Keratinocyte (primary cell): ENCODE results near the gene BCAS1. TPM values are rescaled to one million over a fixed set of nuclear protein-coding genes. Genes with fewer than 3 reads are reported as not detected.

ENCODE experiments used
- DNase-seq: peaks from one replicate; pipeline ENCODE4 v3.0.0-alpha.2; 2011; ENCODE audit warnings: low read depth, missing footprints, low spot score
- FAIRE-seq: peaks from 2 replicates; lab custom pipeline; 2011; peaks lifted over from hg19 to GRCh38; lab: Jason Lieb, UNC
- H2AFZ ChIP-seq: 2 replicates; pipeline ENCODE4 v1.6.0; 2012; ENCODE audit warnings: low read length, control low read depth, inconsistent platforms; ENCODE audit not compliant: control insufficient read depth
- H3K27ac ChIP-seq: 2 replicates; pipeline ENCODE4 v1.5.1; 2011; ENCODE audit warnings: low read length; ENCODE audit not compliant: control insufficient read depth, insufficient read depth
- H3K27me3 ChIP-seq: 3 replicates; pipeline ENCODE4 v1.6.0; 2011; ENCODE audit warnings: low read length; ENCODE audit not compliant: control insufficient read depth, insufficient read depth; ENCODE audit errors: extremely low read depth
- H3K36me3 ChIP-seq, 2 experiments: 2 replicates in 1 of 2; 3 replicates in 1 of 2; pipeline ENCODE4 v1.5.1; 2011; ENCODE audit warnings: low read length in 2 of 2, mild to moderate bottlenecking in 1 of 2; ENCODE audit not compliant: control insufficient read depth in 2 of 2, insufficient read depth in 2 of 2; ENCODE audit errors: extremely low read depth in 1 of 2
- H3K4me1 ChIP-seq: 3 replicates; pipeline ENCODE4 v1.5.1; 2011; ENCODE audit warnings: low read length; ENCODE audit not compliant: control insufficient read depth, insufficient read depth; ENCODE audit errors: extremely low read depth
- H3K4me2 ChIP-seq: 3 replicates; pipeline ENCODE4 v1.6.0; 2011; ENCODE audit warnings: low read depth, low read length; ENCODE audit not compliant: control insufficient read depth, insufficient read depth; ENCODE audit errors: extremely low read depth
- H3K4me3 ChIP-seq, 3 experiments: fragments of 200-600 bp in 1 of 3; sonication (generic) in 1 of 3; 2 replicates in 2 of 3; 3 replicates in 1 of 3; pipeline ENCODE4 v1.5.1; 2011 to 2016; ENCODE audit warnings: low read length in 3 of 3, mild to moderate bottlenecking in 3 of 3, control low read depth in 2 of 3, inconsistent platforms in 1 of 3, low read depth in 1 of 3, mixed read lengths in 1 of 3, mixed run types in 1 of 3, moderate library complexity in 1 of 3; ENCODE audit not compliant: control insufficient read depth in 2 of 3, insufficient read depth in 2 of 3; ENCODE audit errors: extremely low read depth in 1 of 3
- H3K79me2 ChIP-seq: 2 replicates; pipeline ENCODE4 v1.6.0; 2012; ENCODE audit warnings: low read length; ENCODE audit not compliant: control insufficient read depth, insufficient read depth
- H3K9ac ChIP-seq: 3 replicates; pipeline ENCODE4 v1.6.0; 2011; ENCODE audit warnings: low read length; ENCODE audit not compliant: control insufficient read depth, insufficient read depth; ENCODE audit errors: extremely low read depth
- H3K9me1 ChIP-seq: 3 replicates; pipeline ENCODE4 v1.6.0; 2011; ENCODE audit warnings: low read length; ENCODE audit not compliant: control insufficient read depth, insufficient read depth; ENCODE audit errors: extremely low read depth
- H3K9me3 ChIP-seq: 2 replicates; pipeline ENCODE4 v1.5.1; 2012; ENCODE audit warnings: low read depth, low read length; ENCODE audit not compliant: control insufficient read depth
- H4K20me1 ChIP-seq: 3 replicates; pipeline ENCODE4 v1.6.0; 2011; ENCODE audit warnings: low read length; ENCODE audit not compliant: control insufficient read depth, insufficient read depth; ENCODE audit errors: extremely low read depth
- CTCF ChIP-seq, 3 experiments: IDR thresholded peaks in 1 of 3; conservative IDR thresholded peaks in 1 of 3; optimal IDR thresholded peaks in 1 of 3; 2 replicates in 2 of 3; 3 replicates in 1 of 3; pipeline versions ENCODE3 to v1.5.1; 2011; ENCODE audit warnings: low read length in 3 of 3, mild to moderate bottlenecking in 3 of 3, moderate library complexity in 2 of 3, control low read depth in 1 of 3, inconsistent platforms in 1 of 3; ENCODE audit not compliant: insufficient read depth in 2 of 3; ENCODE audit errors: extremely low read depth in 1 of 3
- EZH2 ChIP-seq: IDR thresholded peaks from one replicate; pipeline ENCODE4 v1.6.1; 2012; ENCODE audit warnings: inconsistent platforms, mild to moderate bottlenecking, low read length, moderate library complexity
- dilution Hi-C: fragments of 300-500 bp; cut with MboI; formaldehyde crosslinking; loops from one replicate; pipeline ENCODE4 v1.7.0; 2020; ENCODE audit warnings: low sequenced_read_pairs; ENCODE audit not compliant: extremely low pct_ligation_motif_present
- polyA plus RNA-seq, 5 experiments: library from polyadenylated mRNA; depleted of rRNA in 3 of 5; stranded (reverse) in 3 of 5; stranded (forward) in 1 of 5; unstranded in 1 of 5; fragments of >200 nt; gene quantifications; 1 replicate in 1 of 5; 2 replicates in 3 of 5; 3 replicates in 1 of 5; pipeline versions ENCODE4 v1.2.1 to v1.2.3, GENCODE V29; 2011 to 2012; ENCODE audit warnings: missing spikeins in 2 of 5, low read depth in 1 of 5, low replicate concordance in 1 of 5

Gene BCAS1
- polyA plus RNA-seq, 1 donor (not counting 4 experiments of a cell fraction or from before 2014, with no cell fraction given), result not detected

GRCh38 chr20:53977391-53977790 lies 93.0 kb downstream of the BCAS1 start:
- no peak for FAIRE-seq
- dilution Hi-C loops, result no loop called here
- Histone ChIP-seq H3K4me3 (no peak overlapping the region), H3K27me3 (no peaks in the 10 kb centered on the region), H3K4me1 (no peaks in the 10 kb centered on the region), H4K20me1 (no peaks in the 10 kb centered on the region), H3K9me1 (no peaks in the 10 kb centered on the region), H3K27ac (no peak overlapping the region), H3K36me3 (no peaks in the 10 kb centered on the region), H2AFZ (no peak overlapping the region), H3K9me3 (no peaks in the 10 kb centered on the region), H3K4me2 (no peak overlapping the region), H3K9ac (no peak overlapping the region), H3K79me2 (no peaks in the 10 kb centered on the region)
- DNase-seq, result no peak
- TF ChIP-seq CTCF (optimal IDR thresholded peaks at IDR 0.05 in 1 of 3, IDR thresholded peaks at IDR 0.05 in 1 of 3, conservative IDR thresholded peaks at IDR 0.05 in 1 of 3; ENCODE audit: extremely low read depth in 1 of 3, insufficient read depth in 2 of 3, low read length in 3 of 3), result no peak
- no peak for TF ChIP-seq EZH2

GRCh38 chr20:53975761-53976160 lies 94.6 kb downstream of the BCAS1 start:
- no peaks in the 10 kb centered on the region for H3K79me2 ChIP-seq
- no peaks in the 10 kb centered on the region for H3K9me3 ChIP-seq
- H3K4me1 ChIP-seq, result no peaks in the 10 kb centered on the region
- H4K20me1 ChIP-seq, result no peaks in the 10 kb centered on the region
- H3K9me1 ChIP-seq, result no peaks in the 10 kb centered on the region
- dilution Hi-C loops, result no loop called here
- no peak overlapping the region for H3K27ac ChIP-seq
- no peak overlapping the region for H2AFZ ChIP-seq
- no peak overlapping the region for H3K4me2 ChIP-seq
- no peak overlapping the region for H3K4me3 ChIP-seq
- H3K9ac ChIP-seq, result no peak overlapping the region
- DNase-seq, result no peak
- no peak for FAIRE-seq
- no peaks in the 10 kb centered on the region for H3K27me3 ChIP-seq
- TF ChIP-seq EZH2 (no peak), CTCF (optimal IDR thresholded peaks at IDR 0.05 in 1 of 3, IDR thresholded peaks at IDR 0.05 in 1 of 3, conservative IDR thresholded peaks at IDR 0.05 in 1 of 3; ENCODE audit: extremely low read depth in 1 of 3, insufficient read depth in 2 of 3, low read length in 3 of 3) (no peak)
- no peaks in the 10 kb centered on the region for H3K36me3 ChIP-seq
